Activated CD8-positive, alpha-beta memory T cell treated with anti-CD3 and anti-CD28 coated beads, Interleukin-2, amount 10 ng/mL, durations not matched to agents 7 days and 5 days (primary cell): ENCODE measurements around the gene SFI1. TPM values are rescaled to one million over a fixed set of nuclear protein-coding genes. Genes with fewer than 3 reads are reported as not detected.

Source experiments
- ATAC-seq: fragments of 150-1000 bp; cut with Tn5 transposase; one replicate; pipeline ENCODE4 v1.10.0; 2021; ENCODE audit warnings: moderate library complexity
- CTCF ChIA-PET: fragments of 350-600 bp; sonication (Branson Sonifier 250); formaldehyde crosslinking; loops from one replicate; lab custom pipeline; 2021; ENCODE audit warnings: antibody characterized with exemption; lab: Charles Lee
- DNase-seq: peaks from one replicate; pipeline ENCODE4 v3.0.0-alpha.2; 2020
- H3K27ac Mint-ChIP-seq: one replicate; pipeline ENCODE4 v1.8.0; 2021; ENCODE audit warnings: mild to moderate bottlenecking, mixed read lengths
- H3K27me3 Mint-ChIP-seq: one replicate; pipeline ENCODE4 v1.8.0; 2021; ENCODE audit warnings: mixed read lengths
- H3K36me3 Mint-ChIP-seq: one replicate; pipeline ENCODE4 v1.8.0; 2021; ENCODE audit warnings: mild to moderate bottlenecking, mixed read lengths
- H3K4me1 Mint-ChIP-seq: one replicate; pipeline ENCODE4 v1.8.0; 2021; ENCODE audit warnings: mixed read lengths
- H3K4me3 Mint-ChIP-seq: one replicate; pipeline ENCODE4 v1.8.0; 2021; ENCODE audit warnings: mild to moderate bottlenecking, moderate library complexity, mixed read lengths
- H3K9me3 Mint-ChIP-seq: one replicate; pipeline ENCODE4 v1.8.0; 2022; ENCODE audit warnings: low read depth, mixed read lengths
- total RNA-seq, 2 experiments: library from RNA; stranded (reverse); gene quantifications; one replicate each; pipeline ENCODE4 v1.2.3, GENCODE V29; 2021

Gene SFI1
- total RNA-seq, 2 experiments from 2014 or later, result 150 to 192 TPM

DNA sequence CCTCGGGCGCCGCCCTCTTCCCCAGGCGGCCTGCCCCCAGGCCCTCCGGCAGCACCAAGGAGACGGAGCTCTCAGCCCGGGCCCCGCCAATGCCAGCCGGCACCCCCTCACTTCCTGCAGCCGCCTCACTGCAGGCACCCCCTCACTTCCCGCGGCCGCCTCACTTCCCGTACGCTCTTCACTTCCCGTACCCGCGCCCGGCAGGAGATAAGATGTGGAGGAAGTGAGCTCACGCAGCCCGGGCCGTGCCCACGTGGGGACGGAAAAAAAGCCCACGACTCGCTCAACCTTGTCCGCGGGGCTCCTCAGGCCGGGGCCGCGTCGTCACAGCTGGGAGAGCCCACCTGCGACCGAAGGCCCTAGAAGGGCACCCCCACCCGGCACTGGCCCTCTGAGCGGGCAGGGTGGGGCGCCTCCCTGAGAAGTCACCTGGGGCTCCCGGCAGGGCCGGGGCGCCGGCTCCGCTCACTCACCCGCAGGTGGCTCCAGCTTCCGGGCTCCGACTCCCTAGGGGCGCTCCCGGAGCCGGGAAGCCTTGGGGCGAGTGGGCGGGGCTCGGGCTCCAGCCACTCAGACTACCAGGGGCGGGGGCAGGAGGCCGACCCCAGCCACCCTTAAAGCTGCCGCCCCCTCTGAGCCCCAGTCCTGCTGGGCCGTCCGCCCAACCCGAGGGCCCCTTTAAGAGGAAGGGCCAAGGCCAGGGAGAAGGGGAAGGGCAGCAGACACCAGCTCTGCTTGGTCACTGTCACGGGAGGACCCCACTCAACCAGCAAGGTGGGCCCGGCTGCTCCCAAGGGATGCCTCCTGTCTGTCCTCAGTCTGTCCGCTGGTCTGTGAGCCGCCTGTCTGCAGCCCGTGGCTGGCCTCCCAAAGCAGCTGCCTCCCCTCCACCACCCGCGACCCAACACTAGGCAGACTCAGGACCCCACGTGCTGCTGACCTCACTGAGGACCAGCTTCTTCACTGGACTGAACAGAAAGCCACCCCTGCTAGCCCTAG, 134.3 kb downstream of the SFI1 start:
- no peaks in the 10 kb centered on the region for H3K27me3 Mint-ChIP-seq
- peaks cover 41% of the 10 kb centered on the region for H3K4me1 Mint-ChIP-seq

DNA sequence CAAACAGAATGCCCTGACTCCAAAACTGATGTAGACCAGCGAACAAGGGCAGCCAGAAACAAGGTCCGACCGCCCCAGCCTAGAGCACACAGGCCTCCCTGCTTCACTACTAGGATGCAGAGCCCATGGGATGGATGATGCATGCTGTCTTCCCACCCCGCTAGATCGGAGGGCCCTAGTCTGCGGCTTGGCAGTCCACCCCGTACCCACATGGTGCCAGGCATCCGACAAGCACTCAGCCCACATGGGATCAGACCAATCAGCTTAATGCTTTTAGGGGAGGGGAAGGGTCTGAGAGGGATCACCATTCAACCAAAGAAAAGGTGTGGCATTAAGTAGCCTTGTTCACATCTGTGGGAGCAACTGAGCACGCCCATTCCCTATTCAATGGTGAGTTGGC, 135.1 kb downstream of the SFI1 start:
- H3K36me3 Mint-ChIP-seq, result no peaks in the 10 kb centered on the region
- CTCF ChIA-PET, result interaction anchor here (0.9 to 7.7 kb wide), 10 partner anchors 8 to 339 kb away, joined by 3 to 58 read pairs (median 10); partner anchors contain the start of gene PISD
- no peak for ATAC-seq
- H3K27ac Mint-ChIP-seq, result peak overlapping the region; percentile 79
- peaks cover 41% of the 10 kb centered on the region for H3K4me1 Mint-ChIP-seq
- H3K4me3 Mint-ChIP-seq, result peak overlapping the region; percentile 70
- H3K9me3 Mint-ChIP-seq, result no peaks in the 10 kb centered on the region
- H3K27me3 Mint-ChIP-seq, result no peaks in the 10 kb centered on the region
- no peak for DNase-seq

More for the DNA sequence above, 134.3 kb downstream of the SFI1 start:
- H3K4me3 Mint-ChIP-seq, result peak overlapping the region; percentile 85
- H3K36me3 Mint-ChIP-seq, result peaks cover 1% of the 10 kb centered on the region
- CTCF ChIA-PET, result interaction anchor here (0.7 to 7.7 kb wide), 23 partner anchors 9 to 340 kb away, joined by 3 to 58 read pairs (median 4); partner anchors contain the start of gene PISD
- H3K9me3 Mint-ChIP-seq, result no peaks in the 10 kb centered on the region
- ATAC-seq (peak; percentile 88), DNase-seq (peak; percentile 93)
- peak overlapping the region; percentile 88 for H3K27ac Mint-ChIP-seq

DNA sequence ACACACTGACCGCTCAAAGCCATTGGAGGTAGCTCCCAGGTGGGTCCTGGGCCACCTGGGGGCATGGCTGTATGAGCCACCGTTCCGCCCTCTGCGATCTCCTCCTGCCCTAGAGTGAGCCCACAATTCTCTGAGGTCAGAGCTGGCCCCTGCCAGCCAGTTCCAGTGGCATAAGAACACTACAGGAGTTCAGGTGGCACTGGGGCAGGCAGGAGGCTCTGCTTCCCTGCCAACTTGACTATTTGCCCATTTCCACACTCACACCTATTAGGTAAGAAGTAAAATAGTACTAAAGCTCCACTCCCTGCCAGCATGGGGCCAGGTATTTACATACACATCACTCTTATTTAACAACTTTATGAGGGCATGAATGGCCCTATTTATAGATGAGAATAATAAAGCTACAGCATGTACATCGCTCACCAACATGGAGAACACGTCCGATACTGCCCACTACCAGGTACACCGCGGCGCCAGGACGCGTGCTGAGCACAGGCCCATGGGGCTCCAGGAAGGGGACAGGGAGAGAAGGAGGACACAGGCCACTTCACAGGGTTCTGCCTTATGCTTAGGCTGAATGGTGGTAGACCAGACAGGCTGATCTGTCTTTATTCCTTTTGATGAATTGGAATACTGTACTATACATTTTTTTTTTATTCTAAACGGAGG, 139.4 kb downstream of the SFI1 start:
- Mint-ChIP-seq H3K27ac (no peak overlapping the region), H3K4me1 (peaks cover 56% of the 10 kb centered on the region), H3K4me3 (no peak overlapping the region), H3K9me3 (no peaks in the 10 kb centered on the region), H3K27me3 (no peaks in the 10 kb centered on the region), H3K36me3 (peaks cover 1% of the 10 kb centered on the region)
- DNase-seq (no peak), ATAC-seq (no peak)
- CTCF ChIA-PET, result interaction anchor here (1.1 to 7.7 kb wide), 4 partner anchors 74 to 184 kb away, joined by 3 to 58 read pairs (median 11); no protein-coding TSS in a partner anchor

DNA sequence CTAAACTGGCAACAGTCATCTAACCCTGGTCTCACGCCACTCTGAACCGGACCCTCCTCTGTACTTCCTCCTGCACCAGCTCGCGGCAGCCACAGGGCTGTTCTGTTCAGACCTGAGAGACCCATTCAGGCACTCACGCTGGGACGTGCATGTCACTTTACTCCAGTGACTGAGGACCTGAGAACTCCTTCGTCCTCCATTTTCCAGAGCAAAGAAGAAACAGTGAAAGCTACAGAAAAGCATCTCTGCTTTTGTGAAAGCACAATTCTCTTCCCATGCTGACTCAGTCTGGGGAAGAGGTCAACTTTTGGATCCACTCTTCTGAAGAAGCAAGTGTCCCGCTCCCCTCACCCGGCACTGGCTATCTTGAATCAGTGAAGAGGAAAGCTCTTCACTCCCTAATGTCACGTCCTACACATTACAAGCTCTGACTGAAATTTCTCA, 141.1 kb downstream of the SFI1 start:
- CTCF ChIA-PET, result interaction anchor here (0.7 to 4.9 kb wide), 4 partner anchors 28 to 186 kb away, joined by 3 to 17 read pairs (median 10); no protein-coding TSS in a partner anchor
- no peak for DNase-seq
- Mint-ChIP-seq H3K9me3 (no peaks in the 10 kb centered on the region), H3K4me1 (peaks cover 54% of the 10 kb centered on the region), H3K27me3 (no peaks in the 10 kb centered on the region), H3K4me3 (peak overlapping the region; percentile 65), H3K36me3 (peaks cover 9% of the 10 kb centered on the region), H3K27ac (peak overlapping the region; percentile 88)
- ATAC-seq, result no peak

DNA sequence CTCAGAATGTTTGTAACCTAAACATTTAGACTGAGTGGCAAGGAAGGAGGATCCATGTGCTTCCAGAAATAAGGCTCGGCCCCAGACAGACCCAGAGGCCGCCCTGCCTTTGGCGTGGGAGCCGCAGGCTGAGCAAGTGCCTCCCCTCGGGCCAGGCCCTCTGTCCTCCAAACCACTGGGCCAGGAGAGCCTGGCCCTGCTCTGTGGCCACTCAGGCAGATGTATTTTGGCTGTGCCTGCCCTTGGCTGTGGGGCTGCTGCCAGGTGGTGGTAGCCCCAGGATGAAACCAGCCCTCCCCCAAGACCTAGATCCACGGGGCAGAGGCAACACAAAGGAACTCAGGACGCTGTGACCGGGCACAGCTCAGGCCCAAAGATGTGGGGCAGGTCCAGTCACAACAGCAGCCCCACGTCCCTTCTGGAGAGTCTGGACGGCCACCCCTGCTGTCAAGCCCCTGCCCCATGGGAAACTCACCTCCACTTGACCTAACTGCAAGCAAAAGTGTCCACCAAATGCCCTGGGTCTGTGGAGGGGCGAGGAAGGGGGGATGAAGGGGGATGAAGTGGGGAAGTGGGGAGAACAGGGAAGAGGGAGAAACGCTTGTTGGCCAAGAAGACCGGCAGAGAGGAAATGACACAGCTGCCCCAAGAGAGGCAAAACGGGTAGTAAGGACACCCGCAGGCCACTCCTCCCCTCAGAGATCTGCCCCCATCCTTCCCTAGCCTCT, 141.7 kb downstream of the SFI1 start:
- H3K4me1 Mint-ChIP-seq, result peaks cover 54% of the 10 kb centered on the region
- H3K27ac Mint-ChIP-seq, result peak overlapping the region; percentile 88
- ATAC-seq (peak; percentile 66), DNase-seq (peak; percentile 78)
- CTCF ChIA-PET, result interaction anchor here (0.7 to 4.9 kb wide), 9 partner anchors 7 to 324 kb away, joined by 3 to 18 read pairs (median 4); partner anchors contain the start of gene PISD
- peaks cover 10% of the 10 kb centered on the region for H3K36me3 Mint-ChIP-seq
- peak overlapping the region; percentile 65 for H3K4me3 Mint-ChIP-seq
- H3K27me3 Mint-ChIP-seq, result no peaks in the 10 kb centered on the region
- H3K9me3 Mint-ChIP-seq, result no peaks in the 10 kb centered on the region

DNA sequence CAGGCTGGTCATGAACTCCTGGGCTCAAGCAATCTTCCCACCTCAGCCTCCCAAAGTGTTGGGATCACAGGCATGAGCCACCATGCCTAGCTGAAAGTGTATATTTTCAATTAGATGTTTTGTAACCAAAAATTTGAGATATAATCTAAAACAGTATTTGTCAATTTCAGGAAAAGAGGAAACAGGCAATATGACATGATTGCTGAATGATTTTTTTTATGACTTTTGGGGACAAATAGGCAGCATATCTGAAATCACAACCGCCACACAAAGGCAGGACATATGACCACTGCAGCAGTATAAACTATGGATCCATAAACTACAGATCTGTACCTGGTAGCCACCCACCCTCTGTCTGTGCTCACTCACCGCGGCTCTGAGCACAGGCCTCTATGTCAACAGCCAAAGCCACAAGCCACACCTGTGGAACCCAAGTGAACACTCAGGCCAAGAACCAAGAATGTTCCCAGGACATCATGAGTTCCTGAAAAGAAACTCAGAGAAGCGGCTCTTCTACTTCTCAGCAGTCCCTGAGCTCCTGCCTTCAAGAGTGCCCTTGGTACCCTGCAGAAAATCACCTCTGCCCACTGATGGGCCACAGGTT, 143.2 kb downstream of the SFI1 start:
- H3K27ac Mint-ChIP-seq, result peak overlapping the region; percentile 88
- peak; percentile 43 for ATAC-seq
- H3K27me3 Mint-ChIP-seq, result no peaks in the 10 kb centered on the region
- CTCF ChIA-PET, result interaction anchor here (0.6 to 3.4 kb wide), 7 partner anchors 9 to 331 kb away, joined by 3 to 18 read pairs (median 6); partner anchors contain the start of gene PISD
- peak overlapping the region; percentile 31 for H3K4me3 Mint-ChIP-seq
- peaks cover 16% of the 10 kb centered on the region for H3K36me3 Mint-ChIP-seq
- H3K4me1 Mint-ChIP-seq, result peaks cover 53% of the 10 kb centered on the region
- H3K9me3 Mint-ChIP-seq, result no peaks in the 10 kb centered on the region
- peak; percentile 61 for DNase-seq

DNA sequence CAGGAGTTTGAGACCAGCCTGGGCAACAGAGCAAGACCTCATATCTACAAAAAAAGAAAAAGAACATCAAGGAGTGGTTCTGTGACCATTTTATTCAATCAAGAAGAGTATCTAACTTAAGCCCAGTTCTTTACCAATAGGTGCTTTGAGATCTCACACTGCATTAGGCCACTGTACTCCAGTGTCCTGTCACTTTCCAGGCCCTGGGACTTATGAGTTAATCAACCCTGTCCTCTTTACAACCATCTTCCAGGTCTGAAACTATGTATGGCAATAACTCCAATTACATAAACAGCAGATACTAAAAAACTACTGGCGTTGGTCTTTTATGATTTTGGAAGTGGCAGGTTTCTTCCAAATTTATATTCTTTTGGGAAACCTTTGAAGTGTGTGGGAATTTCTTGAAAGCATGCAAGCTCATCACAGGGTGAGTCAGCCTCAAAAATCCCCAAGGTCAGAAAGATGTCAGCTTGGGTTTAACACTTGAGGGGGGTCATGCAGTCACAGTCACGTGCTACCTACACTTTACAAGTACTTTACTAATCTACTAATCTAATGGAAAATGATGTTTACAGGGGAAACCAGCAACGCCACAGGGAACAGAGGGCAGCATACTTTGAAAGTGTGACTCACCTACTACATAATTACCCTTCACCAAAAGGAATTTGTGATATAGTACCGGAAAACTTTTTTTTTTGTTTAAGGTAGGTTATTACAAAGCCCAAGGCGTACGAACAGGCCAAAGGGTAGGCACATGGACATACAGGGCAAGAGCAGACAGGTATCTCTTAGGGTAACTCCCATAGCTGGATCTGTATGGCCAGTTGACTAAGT, 150.1 kb downstream of the SFI1 start:
- Mint-ChIP-seq H3K27ac (peak overlapping the region; percentile 36), H3K27me3 (no peaks in the 10 kb centered on the region), H3K4me3 (no peak overlapping the region), H3K9me3 (no peaks in the 10 kb centered on the region), H3K4me1 (peaks cover 24% of the 10 kb centered on the region), H3K36me3 (peaks cover 27% of the 10 kb centered on the region)
- ATAC-seq, result peak; percentile 65
- DNase-seq, result peak; percentile 53
- CTCF ChIA-PET, result interaction anchor here (1.2 kb wide), 1 partner anchor 17 kb away, joined by 3 read pairs; no protein-coding TSS in a partner anchor

DNA sequence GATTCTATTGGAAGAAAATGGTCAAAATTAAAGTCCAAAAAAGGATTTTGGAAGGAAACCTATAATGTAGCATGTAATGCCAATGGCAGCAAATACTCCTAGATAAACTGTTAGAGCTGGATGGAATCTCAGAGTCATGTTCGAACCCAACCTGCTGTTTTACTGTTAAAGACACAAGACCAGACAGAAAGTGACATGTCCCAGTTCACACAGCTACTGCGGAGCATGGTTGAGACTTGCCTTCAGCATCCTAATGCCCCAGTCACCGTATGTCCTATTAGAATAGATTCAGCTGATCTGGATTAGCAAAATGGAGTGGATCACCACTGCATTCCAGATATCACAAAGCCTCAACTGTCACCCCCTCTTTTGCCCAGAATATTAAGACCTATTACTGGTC, 150.7 kb downstream of the SFI1 start:
- no peaks in the 10 kb centered on the region for H3K9me3 Mint-ChIP-seq
- no peak overlapping the region for H3K27ac Mint-ChIP-seq
- H3K4me1 Mint-ChIP-seq, result peaks cover 30% of the 10 kb centered on the region
- no peak overlapping the region for H3K4me3 Mint-ChIP-seq
- ATAC-seq (no peak), DNase-seq (no peak)
- no peaks in the 10 kb centered on the region for H3K27me3 Mint-ChIP-seq
- H3K36me3 Mint-ChIP-seq, result peaks cover 26% of the 10 kb centered on the region
- CTCF ChIA-PET, result interaction anchor here (1.0 to 1.2 kb wide), 2 partner anchors 13 to 16 kb away, joined by 3 read pairs; no protein-coding TSS in a partner anchor

DNA sequence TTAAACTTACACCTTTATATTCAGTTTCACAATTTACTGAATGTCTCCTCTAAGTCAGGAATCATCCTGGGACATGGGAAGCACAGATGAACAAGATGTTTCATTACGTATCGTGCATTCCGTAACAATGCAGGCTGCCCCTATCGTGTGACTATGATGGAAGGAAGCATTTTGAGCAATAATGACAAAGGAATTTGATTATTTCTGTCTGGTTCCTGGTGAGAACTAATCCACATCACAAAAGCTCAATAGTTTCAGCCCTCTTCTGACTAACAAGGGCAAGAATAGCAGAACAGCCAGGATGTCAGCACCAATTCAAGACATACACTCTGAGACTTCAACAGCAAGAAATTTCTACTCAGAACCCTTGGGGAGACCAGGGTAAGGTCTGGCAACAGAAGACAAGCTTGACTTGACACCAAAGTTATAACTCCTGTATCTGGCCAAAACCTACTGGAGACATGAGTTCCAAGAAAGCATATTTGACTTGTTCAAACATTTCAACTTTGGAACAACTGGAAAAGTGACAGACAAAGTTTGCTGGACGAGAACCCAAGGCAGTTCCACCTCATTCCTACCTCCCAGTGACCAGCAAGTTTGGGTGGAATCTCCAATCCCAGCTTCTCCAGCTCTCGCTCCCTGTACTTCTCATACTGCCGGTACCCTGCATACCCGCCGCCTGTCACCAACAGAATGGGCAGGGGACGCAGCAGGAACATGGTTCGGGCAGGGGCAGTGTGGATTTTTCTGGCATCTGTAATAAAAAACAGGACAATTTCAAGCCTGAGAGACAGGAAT, 151.4 kb downstream of the SFI1 start:
- no peak overlapping the region for H3K27ac Mint-ChIP-seq
- CTCF ChIA-PET, result interaction anchor here (0.7 to 1.2 kb wide), 3 partner anchors 14 to 185 kb away, joined by 3 read pairs; no protein-coding TSS in a partner anchor
- no peak overlapping the region for H3K4me3 Mint-ChIP-seq
- DNase-seq (no peak), ATAC-seq (no peak)
- peaks cover 34% of the 10 kb centered on the region for H3K4me1 Mint-ChIP-seq
- H3K36me3 Mint-ChIP-seq, result peaks cover 23% of the 10 kb centered on the region
- no peaks in the 10 kb centered on the region for H3K9me3 Mint-ChIP-seq
- H3K27me3 Mint-ChIP-seq, result no peaks in the 10 kb centered on the region

DNA sequence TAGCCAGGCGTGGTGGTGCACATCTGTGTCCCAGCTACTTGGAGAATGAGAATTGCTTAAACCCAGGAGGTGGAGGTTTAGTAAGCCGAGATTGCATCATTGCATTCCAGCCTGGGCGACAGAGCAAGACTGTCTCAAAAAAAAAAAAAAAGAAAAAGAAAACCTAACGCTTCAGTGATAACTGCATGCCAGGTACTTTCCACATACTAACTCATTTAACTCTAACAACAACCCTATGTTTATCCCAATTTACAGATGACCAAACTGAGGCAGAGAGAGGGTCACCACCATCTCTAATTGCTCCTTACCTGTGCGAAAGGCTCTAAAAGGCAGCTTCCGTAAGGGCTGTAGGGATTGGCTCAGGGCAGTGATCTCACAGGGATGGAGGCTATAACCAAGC, 154.1 kb downstream of the SFI1 start:
- Mint-ChIP-seq H3K4me1 (peaks cover 35% of the 10 kb centered on the region), H3K9me3 (no peaks in the 10 kb centered on the region), H3K36me3 (peaks cover 16% of the 10 kb centered on the region), H3K27ac (no peak overlapping the region), H3K4me3 (no peak overlapping the region), H3K27me3 (no peaks in the 10 kb centered on the region)
- DNase-seq (no peak), ATAC-seq (no peak)
- CTCF ChIA-PET, result no interaction called here

DNA sequence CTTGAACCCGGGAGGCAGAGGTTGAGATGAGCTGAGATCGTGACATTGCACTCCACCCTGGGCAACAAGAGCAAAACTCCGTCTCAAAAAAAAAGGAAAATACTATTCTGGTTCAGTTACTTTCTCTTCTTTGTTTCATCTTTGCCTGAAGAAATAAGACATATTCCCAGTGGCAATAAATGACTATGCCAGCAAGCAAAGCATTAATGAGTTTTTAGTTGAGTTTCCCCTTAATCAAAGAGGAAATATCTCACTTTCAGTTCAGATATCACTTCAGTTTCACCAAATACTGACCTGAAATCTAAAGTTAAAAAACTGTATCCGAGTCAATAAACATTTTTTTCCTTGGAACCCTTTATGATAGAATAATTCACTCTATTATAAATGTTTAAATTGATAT, 155.3 kb downstream of the SFI1 start:
- H3K36me3 Mint-ChIP-seq, result peaks cover 16% of the 10 kb centered on the region
- peaks cover 28% of the 10 kb centered on the region for H3K4me1 Mint-ChIP-seq
- CTCF ChIA-PET, result no interaction called here
- peak overlapping the region; percentile 64 for H3K27ac Mint-ChIP-seq
- no peaks in the 10 kb centered on the region for H3K27me3 Mint-ChIP-seq
- H3K4me3 Mint-ChIP-seq, result peak overlapping the region; percentile 44
- no peaks in the 10 kb centered on the region for H3K9me3 Mint-ChIP-seq
- DNase-seq (no peak), ATAC-seq (no peak)
